IMR-90 (cell line): ENCODE results near the gene SLC9C2. TPM values are rescaled to one million over a fixed set of nuclear protein-coding genes. Genes with fewer than 3 reads are reported as not detected.

Source experiments
- ATAC-seq: fragments of 200-7000 bp; cut with Tn5 transposase; 2 replicates; pipeline ENCODE4 v1.9.1; 2020; ENCODE audit warnings: low read depth, mild to moderate bottlenecking, moderate library complexity
- BruUV-seq: library from RNA; stranded (reverse); fragments of 400-500 nt; replicated peaks from 2 replicates; lab custom pipeline; 2021; lab: Mats Ljungman, UMichigan
- CTCF ChIA-PET: fragments of 300-600 bp; formaldehyde crosslinking; extraction: SDS; loops from one replicate; lab custom pipeline; 2021; ENCODE audit warnings: antibody characterized with exemption; lab: Yijun Ruan, JAX
- POLR2A ChIA-PET: fragments of 300-600 bp; sonication (Branson Sonifier 250); formaldehyde crosslinking; loops from one replicate; lab custom pipeline; 2022; ENCODE audit warnings: antibody characterized with exemption; ENCODE audit not compliant: unreplicated experiment; lab: Charles Lee
- DNase-seq: peaks from one replicate; pipeline ENCODE4 v3.0.0; 2013
- H2AFZ ChIP-seq: replicated peaks from 2 replicates; pipeline ENCODE3; 2013; ENCODE audit warnings: low read length, mild to moderate bottlenecking; ENCODE audit not compliant: poor library complexity
- H2AK5ac ChIP-seq: 2 replicates; pipeline ENCODE4 v1.6.1; 2013; ENCODE audit warnings: low read depth, low read length, inconsistent platforms
- H2AK9ac ChIP-seq: replicated peaks from 2 replicates; pipeline ENCODE3; 2013; ENCODE audit warnings: mild to moderate bottlenecking, low read depth, low read length, moderate library complexity; ENCODE audit not compliant: poor library complexity
- H2BK120ac ChIP-seq: 2 replicates; pipeline ENCODE4 v1.6.1; 2013; ENCODE audit warnings: low read depth, low read length, inconsistent platforms
- H2BK15ac ChIP-seq: 3 replicates; pipeline ENCODE4 v1.6.1; 2013; ENCODE audit warnings: low read depth, low read length, inconsistent platforms
- H2BK20ac ChIP-seq: 2 replicates; pipeline ENCODE4 v1.6.1; 2013; ENCODE audit warnings: low read depth, mild to moderate bottlenecking, inconsistent platforms, low read length, moderate library complexity
- H2BK5ac ChIP-seq: 2 replicates; pipeline ENCODE4 v1.6.1; 2013; ENCODE audit warnings: mild to moderate bottlenecking, low read depth, low read length, inconsistent platforms; ENCODE audit not compliant: poor library complexity, severe bottlenecking
- H3K14ac ChIP-seq: replicated peaks from 2 replicates; pipeline ENCODE4 v1.6.1; 2013; ENCODE audit warnings: low read depth, low read length, inconsistent platforms
- H3K18ac ChIP-seq: 2 replicates; pipeline ENCODE4 v1.6.1; 2013; ENCODE audit warnings: low read depth, low read length, control low read depth
- H3K23ac ChIP-seq: 2 replicates; pipeline ENCODE4 v1.6.1; 2013; ENCODE audit warnings: low read depth, low read length, inconsistent platforms
- H3K27ac ChIP-seq: 2 replicates; pipeline ENCODE4 v1.5.1; 2013; ENCODE audit warnings: mild to moderate bottlenecking, control low read depth, low read length; ENCODE audit not compliant: insufficient read depth
- H3K27me3 ChIP-seq: 2 replicates; pipeline ENCODE4 v1.6.1; 2013; ENCODE audit warnings: low read length; ENCODE audit not compliant: control insufficient read depth, insufficient read depth
- H3K36me3 ChIP-seq: 2 replicates; pipeline ENCODE4 v1.6.1; 2013; ENCODE audit warnings: low read length, mixed read lengths; ENCODE audit not compliant: control insufficient read depth, insufficient read depth
- H3K4ac ChIP-seq: 2 replicates; pipeline ENCODE4 v1.6.1; 2013; ENCODE audit warnings: low read depth, low read length, inconsistent platforms
- H3K4me1 ChIP-seq: 2 replicates; pipeline ENCODE4 v1.6.1; 2013; ENCODE audit warnings: low read length, mixed read lengths; ENCODE audit not compliant: control insufficient read depth, insufficient read depth
- H3K4me2 ChIP-seq: 2 replicates; pipeline ENCODE4 v1.6.1; 2013; ENCODE audit warnings: low read depth, mild to moderate bottlenecking, control low read depth, low read length, moderate library complexity
- H3K4me3 ChIP-seq: 2 replicates; pipeline ENCODE4 v1.5.1; 2013; ENCODE audit warnings: low read depth, mild to moderate bottlenecking, control low read depth, low read length, moderate library complexity; ENCODE audit not compliant: insufficient read depth
- H3K56ac ChIP-seq: 2 replicates; pipeline ENCODE4 v1.6.1; 2013; ENCODE audit warnings: low read length, inconsistent platforms; ENCODE audit not compliant: insufficient read depth; ENCODE audit errors: extremely low read depth
- H3K79me1 ChIP-seq, 2 experiments: 2 replicates each; pipeline ENCODE4 v1.6.1; 2013; ENCODE audit warnings: low read length in 2 of 2, inconsistent platforms in 1 of 2, low read depth in 1 of 2
- H3K9ac ChIP-seq: 2 replicates; pipeline ENCODE4 v1.6.1; 2013; ENCODE audit warnings: low read depth, low read length, control low read depth
- H3K9me1 ChIP-seq: 2 replicates; pipeline ENCODE4 v1.6.1; 2013; ENCODE audit warnings: low read length, inconsistent platforms; ENCODE audit not compliant: insufficient read depth
- H3K9me3 ChIP-seq: 2 replicates; pipeline ENCODE4 v1.6.1; 2013; ENCODE audit warnings: low read length; ENCODE audit not compliant: control insufficient read depth, insufficient read depth
- H4K20me1 ChIP-seq: 2 replicates; pipeline ENCODE4 v1.6.1; 2013; ENCODE audit warnings: low read length, inconsistent platforms; ENCODE audit not compliant: insufficient read depth
- H4K5ac ChIP-seq: 2 replicates; pipeline ENCODE4 v1.6.1; 2013; ENCODE audit warnings: mild to moderate bottlenecking, low read depth, low read length, control low read depth
- H4K8ac ChIP-seq, 2 experiments: 2 replicates each; pipeline ENCODE4 v1.6.1; 2013; ENCODE audit warnings: low read depth in 2 of 2, low read length in 2 of 2, control low read depth in 1 of 2, inconsistent platforms in 1 of 2
- H4K91ac ChIP-seq: 2 replicates; pipeline ENCODE4 v1.6.1; 2013; ENCODE audit warnings: low read depth, low read length, inconsistent platforms; ENCODE audit not compliant: insufficient read depth
- CEBPB ChIP-seq: IDR thresholded peaks from 2 replicates; pipeline ENCODE4 v1.6.1; 2012; ENCODE audit warnings: low read depth, low read length, improper control_type of control experiment
- CHD1 ChIP-seq: IDR thresholded peaks from 2 replicates; pipeline ENCODE4 v1.6.1; 2012; ENCODE audit warnings: low read depth, low read length, improper control_type of control experiment
- CTCF ChIP-seq: conservative IDR thresholded peaks from 2 replicates; pipeline ENCODE4 v1.5.1; 2012; ENCODE audit warnings: mild to moderate bottlenecking, low read depth, low read length, improper control_type of control experiment
- MAFK ChIP-seq: IDR thresholded peaks from 2 replicates; pipeline ENCODE4 v1.6.1; 2012; ENCODE audit warnings: low read depth, low read length, improper control_type of control experiment
- MAZ ChIP-seq: IDR thresholded peaks from 2 replicates; pipeline ENCODE4 v1.6.1; 2012; ENCODE audit warnings: low read depth, mild to moderate bottlenecking, low read length, improper control_type of control experiment, moderate library complexity, borderline replicate concordance
- MXI1 ChIP-seq: IDR thresholded peaks from 2 replicates; pipeline ENCODE4 v1.6.1; 2012; ENCODE audit warnings: low read depth, mild to moderate bottlenecking, low read length, moderate library complexity, borderline replicate concordance
- NFE2L2 ChIP-seq: fragments of 150-350 bp; IDR thresholded peaks from 2 replicates; pipeline ENCODE4 v1.6.1; 2016; ENCODE audit warnings: low read depth, mild to moderate bottlenecking, low read length
- POLR2A ChIP-seq: IDR thresholded peaks from 2 replicates; pipeline ENCODE4 v1.6.1; 2012; ENCODE audit warnings: mild to moderate bottlenecking, low read depth, low read length
- RAD21 ChIP-seq: IDR thresholded peaks from 2 replicates; pipeline ENCODE4 v1.6.1; 2012; ENCODE audit warnings: low read length, improper control_type of control experiment
- SMC3 ChIP-seq: fragments of 150-350 bp; IDR thresholded peaks from 2 replicates; pipeline ENCODE4 v1.6.1; 2016; ENCODE audit warnings: low read depth, mild to moderate bottlenecking, antibody characterized with exemption, low read length, moderate library complexity
- WGBS, 2 experiments: methylation state at CpG; one replicate each; pipeline versions ENCODE4 v1.1.5 to v1.1.7; 2013; ENCODE audit warnings: missing lambda C conversion rate in 2 of 2; ENCODE audit not compliant: insufficient read length in 1 of 2; ENCODE audit errors: extremely low coverage in 2 of 2; 5-methylcytosine and 5-hydroxymethylcytosine counted together
- dilution Hi-C: fragments of 300-500 bp; cut with HindIII; formaldehyde crosslinking; loops from one replicate; pipeline ENCODE4 v1.14.3; 2018; ENCODE audit warnings: low sequenced_read_pairs; ENCODE audit not compliant: unreplicated experiment
- in situ Hi-C: fragments of 300-500 bp; cut with MboI; formaldehyde crosslinking; loops from 3 replicates; pipeline ENCODE4 v1.14.3; 2019; ENCODE audit warnings: low sequenced_read_pairs, inconsistent platforms, mixed read lengths
- intact Hi-C: fragments of 100-400 bp; cut with micrococcal nuclease; formaldehyde crosslinking; loops from 2 replicates; pipeline ENCODE4 v1.10.0; 2022
- polyA plus RNA-seq, 3 experiments: library from polyadenylated mRNA; depleted of rRNA; stranded (reverse); fragments of >200 nt; gene quantifications; 2 replicates each; pipeline ENCODE4 v1.2.3, GENCODE V29; 2012; ENCODE audit warnings: low replicate concordance in 1 of 3
- total RNA-seq: library from RNA; depleted of rRNA; stranded (reverse); fragments of >200 nt; gene quantifications from 2 replicates; pipeline ENCODE4 v1.2.3, GENCODE V29; 2012
- TF ChIP-seq, protein P1 (sequence below): fragments of 150-350 bp; IDR thresholded peaks from 2 replicates; pipeline ENCODE4 v1.6.1; 2016; ENCODE audit warnings: low read depth, mild to moderate bottlenecking, low read length, moderate library complexity, borderline replicate concordance
- TF ChIP-seq, protein P2 (sequence below): fragments of 150-350 bp; IDR thresholded peaks from 2 replicates; pipeline ENCODE4 v1.6.1; 2017; ENCODE audit warnings: mild to moderate bottlenecking, antibody characterized with exemption, low read length, low read depth

SLC9C2 gene
- total and polyA plus RNA-seq, 2 of the 4 experiments (the other 2 are of a cell fraction), result not detected

GRCh38 chr1:173590557-173590956, 12.3 kb downstream of the SLC9C2 start:
- Histone ChIP-seq H2AK9ac (no peak overlapping the region), H3K9me3 (no peaks in the 10 kb centered on the region), H3K4me1 (no peaks in the 10 kb centered on the region), H4K91ac (no peak overlapping the region), H3K56ac (no peak overlapping the region), H3K9ac (no peak overlapping the region), H2BK120ac (no peak overlapping the region), H3K36me3 (no peaks in the 10 kb centered on the region), H3K9me1 (no peaks in the 10 kb centered on the region), H3K18ac (no peak overlapping the region), H2AFZ (no peak overlapping the region), H3K14ac (no peak overlapping the region), H3K79me1 (no peaks in the 10 kb centered on the region), H4K8ac (no peak overlapping the region), H2BK15ac (no peak overlapping the region), H4K5ac (no peak overlapping the region), H2BK20ac (no peak overlapping the region), H2BK5ac (no peak overlapping the region), H3K23ac (no peak overlapping the region), H3K4me2 (no peak overlapping the region), H3K4ac (no peak overlapping the region), H2AK5ac (no peak overlapping the region), H3K4me3 (no peak overlapping the region), H4K20me1 (no peaks in the 10 kb centered on the region), H3K27ac (no peak overlapping the region), H3K27me3 (no peaks in the 10 kb centered on the region)
- TF ChIP-seq MXI1 (no peak), CTCF (no peak), SMC3 (no peak), MAFK (no peak), RAD21 (no peak), NFE2L2 (no peak), CHD1 (no peak), CEBPB (no peak), POLR2A (no peak), MAZ (no peak)
- TF ChIP-seq, protein P1, sequence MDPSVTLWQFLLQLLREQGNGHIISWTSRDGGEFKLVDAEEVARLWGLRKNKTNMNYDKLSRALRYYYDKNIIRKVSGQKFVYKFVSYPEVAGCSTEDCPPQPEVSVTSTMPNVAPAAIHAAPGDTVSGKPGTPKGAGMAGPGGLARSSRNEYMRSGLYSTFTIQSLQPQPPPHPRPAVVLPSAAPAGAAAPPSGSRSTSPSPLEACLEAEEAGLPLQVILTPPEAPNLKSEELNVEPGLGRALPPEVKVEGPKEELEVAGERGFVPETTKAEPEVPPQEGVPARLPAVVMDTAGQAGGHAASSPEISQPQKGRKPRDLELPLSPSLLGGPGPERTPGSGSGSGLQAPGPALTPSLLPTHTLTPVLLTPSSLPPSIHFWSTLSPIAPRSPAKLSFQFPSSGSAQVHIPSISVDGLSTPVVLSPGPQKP, result no peak
- TF ChIP-seq, protein P2, sequence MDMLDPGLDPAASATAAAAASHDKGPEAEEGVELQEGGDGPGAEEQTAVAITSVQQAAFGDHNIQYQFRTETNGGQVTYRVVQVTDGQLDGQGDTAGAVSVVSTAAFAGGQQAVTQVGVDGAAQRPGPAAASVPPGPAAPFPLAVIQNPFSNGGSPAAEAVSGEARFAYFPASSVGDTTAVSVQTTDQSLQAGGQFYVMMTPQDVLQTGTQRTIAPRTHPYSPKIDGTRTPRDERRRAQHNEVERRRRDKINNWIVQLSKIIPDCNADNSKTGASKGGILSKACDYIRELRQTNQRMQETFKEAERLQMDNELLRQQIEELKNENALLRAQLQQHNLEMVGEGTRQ, result no peak
- no CpG with 5 or more reads among the region's 1 CpG for WGBS, 2 experiments
- in situ Hi-C loops (no loop called here), dilution Hi-C loops (no loop called here), intact Hi-C loops (no loop called here)
- ChIA-PET POLR2A (no interaction called here), CTCF (no interaction called here)
- DNase-seq (no peak), ATAC-seq (no peak)
- BruUV-seq, result no TSS peak
